ENCODE measurements around the gene CES2. TPM values are rescaled to one million over a fixed set of nuclear protein-coding genes. Genes with fewer than 3 reads are reported as not detected.
A peak's percentile ranks its signal among the peaks of the same experiment; 100 is the strongest.

CES2 gene
- total RNA-seq, 3 donors from 2014 or later, result 180 to 566 (median 456) TPM

DNA sequence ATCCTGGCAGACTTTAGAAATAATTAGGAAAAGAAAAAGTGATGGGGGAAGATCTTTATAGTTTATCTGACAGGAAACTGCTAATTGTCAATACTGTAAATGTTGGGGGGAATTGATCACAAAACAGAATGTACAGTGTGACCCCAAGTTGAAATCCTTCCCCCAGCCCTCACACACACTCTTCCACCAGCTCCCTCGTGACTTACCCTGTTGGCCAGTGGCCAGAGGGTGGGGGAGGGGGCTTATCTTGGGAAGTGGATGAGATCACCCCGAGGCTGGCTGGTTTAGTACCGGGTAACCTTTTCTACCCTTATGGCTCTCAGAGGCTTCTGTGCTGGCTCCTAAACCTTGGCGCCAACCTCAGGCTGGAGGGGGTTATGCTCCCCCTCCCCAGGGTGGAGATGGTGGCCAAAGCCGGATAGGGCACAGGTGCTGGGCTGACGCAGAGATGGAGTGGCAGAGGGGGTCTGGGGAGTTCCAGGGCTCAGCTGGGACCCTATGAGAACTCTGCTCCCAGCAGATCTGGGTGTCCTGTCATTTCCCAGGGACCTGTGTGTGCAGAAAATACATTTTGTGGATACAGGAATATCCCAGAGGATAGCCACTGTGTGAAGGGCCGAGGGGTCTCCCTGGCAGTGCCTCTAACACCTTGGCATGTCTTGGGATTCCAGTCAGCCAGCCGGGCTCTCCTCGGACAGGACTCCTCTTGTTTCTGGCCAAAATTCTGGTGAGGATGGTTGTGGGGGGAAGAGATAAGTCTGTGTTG is 35.2 kb upstream of the CES2 start:
- Histone ChIP-seq H3K4me1 (ENCODE audit: low read depth) (peaks cover 40% of the 10 kb centered on the region), H3K36me3 (ENCODE audit: low read depth) (no peaks in the 10 kb centered on the region), H3K4me3 (no peak overlapping the region), H3K9me3 (no peaks in the 10 kb centered on the region)
- DNase-seq (peak; percentile 84 to 89 (median 88)), ATAC-seq (peak; percentile 51)
- intact Hi-C loops (cut with DNase I, micrococcal nuclease), result no loop called here
- TF ChIP-seq, protein P1, sequence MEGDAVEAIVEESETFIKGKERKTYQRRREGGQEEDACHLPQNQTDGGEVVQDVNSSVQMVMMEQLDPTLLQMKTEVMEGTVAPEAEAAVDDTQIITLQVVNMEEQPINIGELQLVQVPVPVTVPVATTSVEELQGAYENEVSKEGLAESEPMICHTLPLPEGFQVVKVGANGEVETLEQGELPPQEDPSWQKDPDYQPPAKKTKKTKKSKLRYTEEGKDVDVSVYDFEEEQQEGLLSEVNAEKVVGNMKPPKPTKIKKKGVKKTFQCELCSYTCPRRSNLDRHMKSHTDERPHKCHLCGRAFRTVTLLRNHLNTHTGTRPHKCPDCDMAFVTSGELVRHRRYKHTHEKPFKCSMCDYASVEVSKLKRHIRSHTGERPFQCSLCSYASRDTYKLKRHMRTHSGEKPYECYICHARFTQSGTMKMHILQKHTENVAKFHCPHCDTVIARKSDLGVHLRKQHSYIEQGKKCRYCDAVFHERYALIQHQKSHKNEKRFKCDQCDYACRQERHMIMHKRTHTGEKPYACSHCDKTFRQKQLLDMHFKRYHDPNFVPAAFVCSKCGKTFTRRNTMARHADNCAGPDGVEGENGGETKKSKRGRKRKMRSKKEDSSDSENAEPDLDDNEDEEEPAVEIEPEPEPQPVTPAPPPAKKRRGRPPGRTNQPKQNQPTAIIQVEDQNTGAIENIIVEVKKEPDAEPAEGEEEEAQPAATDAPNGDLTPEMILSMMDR (IDR thresholded peaks at IDR 0.05), result no peak

GRCh38 chr16:66900721-66901441 is 34.4 kb upstream of the CES2 start:
- TF ChIP-seq, protein P1 (IDR thresholded peaks at IDR 0.05), result no peak
- Histone ChIP-seq H3K9me3 (no peaks in the 10 kb centered on the region), H3K4me3 (no peak overlapping the region), H3K4me1 (ENCODE audit: low read depth) (peaks cover 41% of the 10 kb centered on the region), H3K36me3 (ENCODE audit: low read depth) (no peaks in the 10 kb centered on the region)
- peak; percentile 70 for ATAC-seq
- DNase-seq, result peak in 2 of 3 donors; percentile 58 to 65
- intact Hi-C loops (cut with DNase I, micrococcal nuclease), result no loop called here

- Histone ChIP-seq H3K36me3 (ENCODE audit: low read depth) (no peaks in the 10 kb centered on the region), H3K9me3 (no peaks in the 10 kb centered on the region), H3K4me1 (ENCODE audit: low read depth) (peaks cover 37% of the 10 kb centered on the region), H3K4me3 (no peak overlapping the region)
- intact Hi-C loops (cut with DNase I, micrococcal nuclease), result no loop called here
- TF ChIP-seq, protein P1 (IDR thresholded peaks at IDR 0.05), result no peak
- DNase-seq (peak in 1 of 3 donors; percentile 30), ATAC-seq (no peak)
These were observed 33.7 kb upstream of the CES2 start for GRCh38 chr16:66901626-66902025.

DNA sequence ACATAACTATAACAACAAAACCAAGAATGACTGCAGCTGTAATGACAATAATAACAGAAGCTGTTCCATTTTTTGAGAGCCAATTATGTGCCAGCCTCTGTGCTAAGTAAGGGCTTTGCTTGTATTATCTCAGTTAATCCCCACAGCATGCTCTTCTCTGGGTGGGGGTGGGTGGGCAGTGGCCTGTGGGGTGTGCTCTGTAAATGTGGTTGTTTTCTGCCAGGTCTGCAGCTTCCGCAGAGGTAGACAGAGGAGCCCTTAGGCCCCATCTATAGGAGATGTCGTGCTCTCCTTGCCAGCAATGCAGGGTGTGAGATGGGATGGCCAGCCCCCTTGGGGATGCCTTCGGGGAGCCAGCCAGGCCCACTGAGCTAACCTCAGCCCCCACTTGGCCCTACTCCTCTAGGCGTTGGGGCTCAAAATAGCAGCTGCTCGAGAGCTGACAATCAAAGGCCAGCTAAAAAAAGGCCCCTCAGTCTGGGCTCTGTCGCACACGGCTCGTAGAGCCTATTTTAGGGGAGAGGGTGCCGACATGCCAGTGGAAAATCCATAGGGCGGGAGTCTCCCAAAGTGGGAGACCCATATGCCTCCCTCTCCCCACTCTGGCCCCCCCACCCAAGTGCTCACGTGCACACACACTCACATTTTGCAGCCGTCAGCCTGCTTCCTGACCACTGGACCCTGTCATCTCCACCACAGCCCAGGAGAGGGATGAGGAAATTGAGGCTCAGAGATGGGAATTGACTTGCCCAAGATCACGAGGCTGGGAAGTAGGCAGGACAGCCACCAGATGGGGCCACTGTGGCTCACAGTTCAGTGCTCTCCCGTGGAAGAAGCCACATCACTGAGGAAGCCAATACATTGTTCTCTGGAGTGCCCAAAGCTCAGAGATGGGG is 32.4 kb upstream of the CES2 start:
- no peaks in the 10 kb centered on the region for H3K36me3 ChIP-seq (ENCODE audit: low read depth)
- no peaks in the 10 kb centered on the region for H3K9me3 ChIP-seq
- no peak overlapping the region for H3K4me3 ChIP-seq
- ATAC-seq (no peak), DNase-seq (peak in 1 of 3 donors; percentile 22)
- H3K4me1 ChIP-seq (ENCODE audit: low read depth), result peaks cover 32% of the 10 kb centered on the region
- TF ChIP-seq, protein P1 (IDR thresholded peaks at IDR 0.05), result no peak
- intact Hi-C loops (cut with DNase I, micrococcal nuclease), result no loop called here

Measured in mucosa of descending colon (tissue), 3 donors.